OCI-LY7 (cell line): ENCODE data around the gene PHACTR2. TPM values are rescaled to one million over a fixed set of nuclear protein-coding genes. Genes with fewer than 3 reads are reported as not detected.

ENCODE experiments used
- BruUV-seq: library from RNA; stranded (reverse); fragments of 400-500 nt; replicated peaks from 2 replicates; lab custom pipeline; 2021; lab: Mats Ljungman, UMichigan
- CTCF ChIA-PET: fragments of 300-600 bp; sonication (Branson Sonifier 250); formaldehyde crosslinking; loops from one replicate; lab custom pipeline; 2022; ENCODE audit warnings: antibody characterized with exemption; ENCODE audit not compliant: unreplicated experiment; lab: Charles Lee
- POLR2A ChIA-PET: fragments of 300-600 bp; sonication (Branson Sonifier 250); formaldehyde crosslinking; loops from one replicate; lab custom pipeline; 2022; ENCODE audit warnings: antibody characterized with exemption; lab: Charles Lee
- DNase-seq: peaks from one replicate; pipeline ENCODE4 v3.0.0-alpha.2; 2015; ENCODE audit warnings: low spot score
- H2AFZ ChIP-seq: fragments of 200-600 bp; sonication (generic), shearing (Covaris generic); 2 replicates; pipeline ENCODE4 v1.6.1; 2014; ENCODE audit warnings: mild to moderate bottlenecking, antibody characterized with exemption, low read length, moderate library complexity
- H3K27ac ChIP-seq: fragments of 200-600 bp; sonication (generic); 2 replicates; pipeline ENCODE4 v1.5.1; 2014; ENCODE audit warnings: mixed run types, low read depth, mild to moderate bottlenecking, moderate library complexity, low read length, inconsistent platforms; ENCODE audit not compliant: poor library complexity, severe bottlenecking
- H3K36me3 ChIP-seq: fragments of 200-600 bp; sonication (generic); 2 replicates; pipeline ENCODE4 v1.6.1; 2014; ENCODE audit warnings: mild to moderate bottlenecking, antibody characterized with exemption, low read length, moderate library complexity, mixed read lengths; ENCODE audit not compliant: insufficient read depth
- H3K4me1 ChIP-seq: fragments of 200-600 bp; sonication (generic); 2 replicates; pipeline ENCODE4 v1.5.1; 2014; ENCODE audit warnings: mild to moderate bottlenecking, low read length; ENCODE audit not compliant: insufficient read depth, poor library complexity, severe bottlenecking
- H3K4me2 ChIP-seq: fragments of 200-600 bp; sonication (generic); 2 replicates; pipeline ENCODE4 v1.6.1; 2014; ENCODE audit warnings: mild to moderate bottlenecking, low read length
- H3K4me3 ChIP-seq: fragments of 200-600 bp; sonication (generic); 2 replicates; pipeline ENCODE4 v1.5.1; 2014; ENCODE audit warnings: mild to moderate bottlenecking, low read depth, low read length; ENCODE audit not compliant: poor library complexity, severe bottlenecking
- H3K79me2 ChIP-seq: fragments of 200-600 bp; sonication (generic); 2 replicates; pipeline ENCODE4 v1.6.1; 2016; ENCODE audit warnings: low read depth, mild to moderate bottlenecking, low read length, moderate library complexity, mixed read lengths; ENCODE audit not compliant: insufficient read depth
- H3K9me2 ChIP-seq: fragments of 200-600 bp; sonication (generic); 2 replicates; pipeline ENCODE4 v1.6.1; 2016; ENCODE audit warnings: mild to moderate bottlenecking, low read length, mixed read lengths; ENCODE audit not compliant: insufficient read depth
- H3K9me3 ChIP-seq: fragments of 200-600 bp; sonication (generic); 2 replicates; pipeline ENCODE4 v1.6.1; 2014; ENCODE audit warnings: mild to moderate bottlenecking, mixed run types, low read length, mixed read lengths
- H4K20me1 ChIP-seq: fragments of 200-600 bp; sonication (generic); 2 replicates; pipeline ENCODE4 v1.6.1; 2014; ENCODE audit warnings: mild to moderate bottlenecking, antibody characterized with exemption, low read length, moderate library complexity, mixed read lengths; ENCODE audit not compliant: insufficient read depth
- CTCF ChIP-seq: fragments of 200-600 bp; sonication (generic); conservative IDR thresholded peaks from 2 replicates; pipeline ENCODE4 v1.5.1; 2014; ENCODE audit warnings: mild to moderate bottlenecking, antibody characterized with exemption, low read length, moderate library complexity, mixed read lengths
- EZH2phosphoT487 ChIP-seq: fragments of 200-600 bp; sonication (generic); IDR thresholded peaks from 2 replicates; pipeline ENCODE4 v1.6.1; 2018; ENCODE audit warnings: low read depth, borderline replicate concordance, mild to moderate bottlenecking, mixed run types, antibody characterized with exemption, low read length, moderate library complexity, mixed read lengths
- intact Hi-C: fragments of 100-400 bp; cut with micrococcal nuclease; formaldehyde crosslinking; loops from one replicate; pipeline ENCODE4 v1.10.0; 2022; ENCODE audit not compliant: unreplicated experiment
- total RNA-seq, 2 experiments: library from RNA; depleted of rRNA in 1 of 2; stranded (reverse); fragments of >200 nt in 1 of 2; shearing (Covaris generic) in 1 of 2; gene quantifications; 2 replicates each; pipeline ENCODE4 v1.2.3, GENCODE V29; 2014 to 2022

The PHACTR2 gene
- total RNA-seq, 2 experiments from 2014 or later, result 0.06 to 5.4 TPM

- H3K4me2 ChIP-seq, result no peak overlapping the region
- no peak overlapping the region for H3K4me3 ChIP-seq
- H2AFZ ChIP-seq, result no peak overlapping the region
- no peak overlapping the region for H3K27ac ChIP-seq
- no TSS peak for BruUV-seq
- no peaks in the 10 kb centered on the region for H3K9me2 ChIP-seq
- no peaks in the 10 kb centered on the region for H3K4me1 ChIP-seq
- H3K79me2 ChIP-seq, result no peaks in the 10 kb centered on the region
- DNase-seq, result no peak
- H3K36me3 ChIP-seq, result no peaks in the 10 kb centered on the region
- ChIA-PET CTCF (no interaction called here), POLR2A (interaction anchor here (0.7 to 1.2 kb wide), 2 partner anchors 12 to 14 kb away, joined by 3 read pairs; no protein-coding TSS in a partner anchor)
- intact Hi-C loops, result no loop called here
- TF ChIP-seq CTCF, result no peak
- no peak for TF ChIP-seq EZH2phosphoT487
- H3K9me3 ChIP-seq, result no peaks in the 10 kb centered on the region
- no peaks in the 10 kb centered on the region for H4K20me1 ChIP-seq
Observed at GRCh38 chr6:143806282-143807102, 128.7 kb downstream of the PHACTR2 start.

- Histone ChIP-seq H3K4me3 (no peak overlapping the region), H3K36me3 (no peaks in the 10 kb centered on the region), H3K79me2 (no peaks in the 10 kb centered on the region), H3K4me1 (no peaks in the 10 kb centered on the region), H3K4me2 (no peak overlapping the region), H4K20me1 (no peaks in the 10 kb centered on the region), H3K27ac (no peak overlapping the region), H3K9me3 (no peaks in the 10 kb centered on the region), H2AFZ (no peak overlapping the region), H3K9me2 (no peaks in the 10 kb centered on the region)
- intact Hi-C loops, result no loop called here
- ChIA-PET POLR2A (interaction anchor here (0.7 to 1.2 kb wide), 3 partner anchors 8 to 14 kb away, joined by 3 read pairs; no protein-coding TSS in a partner anchor), CTCF (no interaction called here)
- BruUV-seq, result no TSS peak
- DNase-seq, result no peak
- no peak for TF ChIP-seq EZH2phosphoT487
- no peak for TF ChIP-seq CTCF
Observed at GRCh38 chr6:143807103-143807772, 129.5 kb downstream of the PHACTR2 start.

GRCh38 chr6:143810745-143811144 is 133.0 kb downstream of the PHACTR2 start:
- POLR2A ChIA-PET, result interaction anchor here (0.7 to 1.0 kb wide), 2 partner anchors 17 to 96 kb away, joined by 3 to 4 read pairs; no protein-coding TSS in a partner anchor
- H3K9me2 ChIP-seq, result no peaks in the 10 kb centered on the region
- no peak overlapping the region for H3K4me2 ChIP-seq
- no peaks in the 10 kb centered on the region for H3K4me1 ChIP-seq
- H3K79me2 ChIP-seq, result no peaks in the 10 kb centered on the region
- H3K27ac ChIP-seq, result no peak overlapping the region
- CTCF ChIA-PET, result no interaction called here
- intact Hi-C loops, result no loop called here
- no peaks in the 10 kb centered on the region for H3K9me3 ChIP-seq
- no peaks in the 10 kb centered on the region for H3K36me3 ChIP-seq
- DNase-seq, result no peak
- no TSS peak for BruUV-seq
- H4K20me1 ChIP-seq, result no peaks in the 10 kb centered on the region
- H3K4me3 ChIP-seq, result no peak overlapping the region
- H2AFZ ChIP-seq, result no peak overlapping the region
- TF ChIP-seq EZH2phosphoT487, result no peak
- no peak for TF ChIP-seq CTCF
